Skeletal muscle tissue (tissue), 4 donors: ENCODE data around the gene RAB3IL1. TPM values are rescaled to one million over a fixed set of nuclear protein-coding genes. Genes with fewer than 3 reads are reported as not detected.
A peak's percentile ranks its signal among the peaks of the same experiment; 100 is the strongest.

Experiments
- H3K27ac ChIP-seq: one replicate; pipeline ENCODE4 v1.7.0; 2013; ENCODE audit warnings: mild to moderate bottlenecking, low read depth, low read length, inconsistent platforms
- H3K27me3 ChIP-seq, 3 donors: one replicate each; pipeline ENCODE4 v1.7.0; 2013; ENCODE audit warnings: low read length in 3 of 3; ENCODE audit not compliant: control insufficient read depth in 3 of 3, insufficient read depth in 3 of 3
- H3K36me3 ChIP-seq, 3 donors: one replicate each; pipeline ENCODE4 v1.7.0; 2013; ENCODE audit warnings: low read length in 3 of 3; ENCODE audit not compliant: control insufficient read depth in 3 of 3, insufficient read depth in 3 of 3
- H3K4me1 ChIP-seq, 3 donors: one replicate each; pipeline ENCODE4 v1.7.0; 2013; ENCODE audit warnings: low read length in 3 of 3, mild to moderate bottlenecking in 3 of 3; ENCODE audit not compliant: control insufficient read depth in 3 of 3, insufficient read depth in 3 of 3
- H3K4me3 ChIP-seq, 3 donors: one replicate each; pipeline ENCODE4 v1.7.0; 2013; ENCODE audit warnings: low read length in 3 of 3
- H3K9ac ChIP-seq, 3 donors: one replicate each; pipeline ENCODE4 v1.7.0; 2013; ENCODE audit warnings: low read length in 3 of 3, mild to moderate bottlenecking in 3 of 3, moderate library complexity in 2 of 3, low read depth in 1 of 3
- H3K9me3 ChIP-seq, 3 donors: one replicate each; pipeline ENCODE4 v1.7.0; 2013; ENCODE audit warnings: low read length in 3 of 3; ENCODE audit not compliant: control insufficient read depth in 3 of 3
- total RNA-seq: library from RNA; depleted of rRNA; stranded (reverse); fragments of >200 nt; gene quantifications from one replicate; pipeline ENCODE4 v1.2.3, GENCODE V29; 2014
- donor health status: Osteomylitis.

The RAB3IL1 gene
- total RNA-seq, 1 donor from 2014 or later = 9.4 TPM

DNA sequence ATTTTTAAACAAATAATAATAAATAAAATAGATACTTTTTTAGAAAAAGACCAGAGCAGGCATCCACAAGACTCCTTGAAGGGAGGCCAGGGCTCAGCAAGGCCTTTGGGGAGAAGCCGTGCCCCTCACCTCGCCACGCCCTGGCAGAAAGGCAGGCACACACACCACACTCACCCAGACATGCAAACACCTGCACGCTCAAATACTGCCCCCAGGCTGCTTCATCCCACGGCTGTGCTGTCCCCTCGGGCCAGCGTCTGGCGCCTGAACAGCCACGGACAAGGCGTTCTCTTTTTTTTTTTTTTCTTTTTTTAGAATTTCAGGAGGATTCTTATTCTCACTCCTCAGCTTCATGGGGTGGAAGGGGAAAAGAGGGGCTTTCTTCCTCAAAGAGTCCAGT is 27.5 kb downstream of the RAB3IL1 start:
- Histone ChIP-seq H3K36me3 (no peaks in the 10 kb centered on the region), H3K27ac (peak overlapping the region; percentile 77), H3K4me3 (peak overlapping the region; percentile 27 to 91 (median 86)), H3K9ac (peak overlapping the region in 1 of 3 donors; percentile 91), H3K27me3 (no peaks in the 10 kb centered on the region), H3K9me3 (no peaks in the 10 kb centered on the region), H3K4me1 (peaks cover 32 to 46% (median 40%) of the 10 kb centered on the region in 3 donors)

DNA sequence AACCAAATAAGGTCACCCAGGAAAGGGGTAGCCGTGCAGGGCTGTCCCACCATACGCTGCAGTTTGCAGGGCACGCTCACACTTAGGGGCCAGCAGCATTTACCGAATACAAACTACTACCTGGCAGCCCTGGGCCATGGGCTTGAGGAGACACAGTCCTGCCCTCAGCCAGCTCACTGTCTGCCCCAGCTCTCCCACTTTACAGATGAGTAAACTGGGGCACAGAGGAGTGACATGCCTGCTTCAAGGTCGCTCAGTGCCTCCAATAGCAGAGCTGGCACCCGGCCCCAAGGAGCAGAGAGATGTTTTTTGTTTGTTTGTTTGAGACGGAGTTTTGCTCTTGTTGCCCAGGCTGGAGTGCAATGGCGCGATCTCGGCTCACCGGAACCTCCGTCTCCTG is 28.8 kb downstream of the RAB3IL1 start:
- Histone ChIP-seq H3K27ac (peak overlapping the region; percentile 72), H3K9ac (peak overlapping the region in 1 of 3 donors; percentile 12), H3K27me3 (no peaks in the 10 kb centered on the region), H3K9me3 (no peaks in the 10 kb centered on the region), H3K36me3 (no peaks in the 10 kb centered on the region), H3K4me3 (no peak overlapping the region), H3K4me1 (peaks cover 32 to 49% (median 40%) of the 10 kb centered on the region in 3 donors)

DNA sequence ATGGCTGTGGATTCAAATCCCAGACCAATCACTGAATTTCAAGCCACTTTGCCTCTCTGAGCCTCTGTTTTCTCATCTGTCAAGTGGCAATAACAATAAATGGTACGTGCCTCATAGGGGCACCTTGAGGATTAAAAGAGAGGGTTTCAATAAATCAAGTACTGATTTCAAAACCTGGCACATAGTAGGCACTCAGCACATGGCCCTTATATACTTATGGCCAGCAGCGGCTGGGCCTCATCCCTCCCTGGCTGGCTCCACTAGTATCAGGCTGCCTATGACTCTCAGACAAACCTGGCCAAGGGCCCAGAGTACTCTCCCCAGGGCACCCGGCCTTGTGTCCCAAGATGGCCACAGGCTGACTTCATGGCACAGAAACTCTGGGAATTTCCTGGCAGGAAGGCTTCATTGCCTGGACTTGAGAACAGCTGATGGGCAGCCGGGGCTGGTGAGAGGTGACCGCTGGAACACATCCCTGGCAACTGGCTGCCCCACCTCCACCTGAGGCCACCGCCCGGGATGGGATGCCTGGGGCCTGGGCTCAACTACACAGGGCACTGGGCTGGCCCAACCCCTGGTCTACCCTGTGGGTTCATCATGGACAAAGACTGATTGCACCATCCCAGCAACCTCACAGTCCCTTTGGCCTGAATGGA is 29.4 kb downstream of the RAB3IL1 start:
- H3K9me3 ChIP-seq = no peaks in the 10 kb centered on the region
- H3K27ac ChIP-seq = peak overlapping the region; percentile 72
- peaks cover 32 to 50% (median 40%) of the 10 kb centered on the region in 3 donors for H3K4me1 ChIP-seq
- peak overlapping the region in 1 of 3 donors; percentile 12 for H3K9ac ChIP-seq
- H3K27me3 ChIP-seq = no peaks in the 10 kb centered on the region
- H3K4me3 ChIP-seq = no peak overlapping the region
- no peaks in the 10 kb centered on the region for H3K36me3 ChIP-seq

DNA sequence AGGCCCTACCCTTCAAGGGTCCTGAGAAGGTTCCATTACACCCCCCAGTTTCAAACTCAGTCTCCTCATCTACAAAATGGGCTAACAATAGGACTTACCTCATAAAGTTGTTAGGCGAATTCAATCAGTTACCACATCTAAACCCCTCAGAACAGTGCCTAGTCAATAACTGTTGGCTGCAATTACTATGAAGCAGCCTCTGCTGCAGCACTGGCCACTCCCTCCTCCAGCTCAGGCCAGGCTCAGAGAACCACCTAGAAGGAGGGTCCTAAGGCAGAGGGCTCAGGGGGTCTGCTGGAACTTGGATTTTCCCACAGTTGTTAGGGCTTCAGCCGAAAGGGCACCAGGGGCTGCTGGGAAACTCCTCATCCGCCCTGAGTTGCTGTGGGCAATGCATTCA is 30.7 kb downstream of the RAB3IL1 start:
- H3K9me3 ChIP-seq = no peaks in the 10 kb centered on the region
- H3K9ac ChIP-seq = no peak overlapping the region
- H3K27ac ChIP-seq = no peak overlapping the region
- H3K36me3 ChIP-seq = no peaks in the 10 kb centered on the region
- no peak overlapping the region for H3K4me3 ChIP-seq
- no peaks in the 10 kb centered on the region for H3K27me3 ChIP-seq
- peaks cover 29 to 48% (median 40%) of the 10 kb centered on the region in 3 donors for H3K4me1 ChIP-seq

DNA sequence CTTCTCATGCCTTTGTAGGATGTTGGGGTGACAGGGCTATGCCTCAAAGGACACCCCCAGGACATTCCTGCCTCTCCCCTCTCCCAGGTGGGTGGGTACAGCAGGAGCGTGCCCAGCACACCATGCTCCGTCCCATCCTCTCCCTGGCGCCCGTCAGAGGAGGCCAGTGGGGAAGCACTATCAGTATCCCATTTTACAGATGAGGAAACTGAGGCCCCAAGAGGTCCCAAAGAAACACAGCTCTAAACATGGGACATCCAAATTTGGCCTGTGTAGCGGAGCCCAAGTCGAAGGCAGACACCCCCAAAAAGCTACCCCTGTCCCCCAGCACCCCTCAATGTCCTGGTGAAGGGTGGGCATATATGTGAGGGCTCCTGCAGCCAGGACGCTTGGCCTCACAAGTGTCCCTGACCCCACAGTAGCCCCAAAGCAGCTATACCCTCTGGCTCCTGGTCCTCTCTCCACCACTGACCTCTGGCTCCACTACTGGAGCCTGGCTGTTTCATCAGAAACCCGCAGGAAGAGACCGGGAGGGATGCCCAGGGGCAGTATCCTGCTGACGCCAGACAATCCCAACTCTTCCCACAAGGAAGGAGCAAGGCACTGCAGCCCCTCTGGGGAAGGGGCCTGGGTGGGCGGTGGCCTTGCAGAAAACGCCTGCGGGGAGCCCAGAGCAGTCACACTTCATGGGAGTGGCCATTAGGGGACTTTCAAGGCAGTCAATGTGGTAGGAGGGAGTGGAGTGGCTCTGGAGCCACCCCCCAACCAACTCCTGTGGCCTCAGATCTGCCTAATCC is 31.4 kb downstream of the RAB3IL1 start:
- Histone ChIP-seq H3K27me3 (no peaks in the 10 kb centered on the region), H3K9ac (peak overlapping the region in 1 of 3 donors; percentile 40), H3K9me3 (no peaks in the 10 kb centered on the region), H3K4me1 (peaks cover 27 to 48% (median 38%) of the 10 kb centered on the region in 3 donors), H3K36me3 (no peaks in the 10 kb centered on the region), H3K27ac (no peak overlapping the region), H3K4me3 (no peak overlapping the region)

DNA sequence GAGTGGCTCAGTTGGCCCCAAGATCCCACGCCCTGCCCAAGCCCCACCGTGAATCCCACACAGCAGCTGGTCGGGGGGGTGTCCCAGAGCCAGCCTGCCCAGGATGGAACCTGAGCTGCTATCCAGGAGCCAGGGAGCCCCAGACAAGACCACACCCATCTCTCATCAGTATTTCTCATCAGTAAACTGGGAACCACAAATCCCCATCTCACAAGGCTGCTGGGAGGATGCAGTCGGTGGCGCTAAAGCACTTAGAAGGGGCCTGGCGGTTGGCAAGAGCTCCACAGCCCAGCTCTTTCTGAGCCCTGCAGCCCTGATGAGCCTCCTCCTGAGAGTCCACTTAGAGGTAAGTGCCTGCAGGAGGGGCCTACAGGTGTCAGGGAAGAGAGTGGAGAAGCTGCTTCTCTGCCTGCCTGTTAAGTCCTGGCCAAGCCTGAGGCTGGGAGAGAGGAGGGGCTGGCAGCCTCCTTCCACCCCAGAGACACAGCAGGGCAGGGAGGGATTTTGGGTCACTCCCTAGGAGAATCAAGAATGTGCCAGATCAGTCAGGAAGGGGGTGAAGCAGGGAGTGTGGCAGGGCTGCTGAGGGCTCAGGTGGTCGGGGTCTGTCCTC is 32.1 kb downstream of the RAB3IL1 start:
- no peak overlapping the region for H3K27ac ChIP-seq
- peak overlapping the region in 1 of 3 donors; percentile 40 for H3K9ac ChIP-seq
- H3K9me3 ChIP-seq = no peaks in the 10 kb centered on the region
- H3K36me3 ChIP-seq = no peaks in the 10 kb centered on the region
- no peaks in the 10 kb centered on the region for H3K27me3 ChIP-seq
- H3K4me1 ChIP-seq = peaks cover 20 to 41% (median 31%) of the 10 kb centered on the region in 3 donors
- no peak overlapping the region for H3K4me3 ChIP-seq

DNA sequence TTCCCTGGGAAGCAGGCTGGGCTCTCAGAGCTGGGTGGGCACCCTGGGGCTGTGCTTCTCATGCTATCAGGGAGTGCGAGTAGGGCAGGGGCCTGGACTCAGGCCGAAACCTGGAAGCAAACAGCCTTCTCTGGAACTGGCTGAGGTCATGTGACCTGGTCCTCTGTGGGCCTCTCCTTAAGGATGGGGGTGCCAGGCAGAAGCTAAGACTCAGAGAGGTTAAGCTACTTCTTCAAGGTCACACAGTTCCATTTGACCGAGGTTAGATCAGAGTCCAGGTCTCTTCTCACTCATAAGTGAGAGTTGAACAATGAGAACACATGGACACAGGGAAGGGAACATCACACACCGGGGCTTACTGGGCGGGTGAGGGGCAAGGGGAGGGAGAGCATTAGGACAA is 33.4 kb downstream of the RAB3IL1 start:
- Histone ChIP-seq H3K27ac (no peak overlapping the region), H3K4me1 (peaks cover 17 to 39% (median 25%) of the 10 kb centered on the region in 3 donors)

DNA sequence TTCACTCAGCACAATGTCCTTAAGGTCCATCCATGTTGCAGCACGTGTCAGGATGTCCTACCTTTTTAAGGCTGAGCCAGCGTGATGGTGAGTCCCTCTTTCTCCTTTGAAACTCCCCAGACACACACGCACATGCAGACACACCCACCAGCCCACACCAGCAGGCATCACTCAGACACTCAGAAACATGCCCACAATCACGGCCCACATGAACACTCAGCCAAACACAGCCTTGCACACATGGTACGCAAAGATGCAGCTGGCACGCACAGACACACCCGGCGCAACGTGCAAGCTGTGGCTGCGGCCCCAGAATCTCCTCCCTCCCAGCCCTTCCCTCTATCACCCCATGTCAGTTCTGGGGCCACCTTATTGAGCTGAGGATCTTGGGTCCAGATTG is 34.0 kb downstream of the RAB3IL1 start:
- Histone ChIP-seq H3K9ac (no peak overlapping the region), H3K36me3 (peaks cover 0 to 10% (median 3%) of the 10 kb centered on the region in 3 donors), H3K9me3 (no peaks in the 10 kb centered on the region), H3K4me3 (no peak overlapping the region), H3K27me3 (no peaks in the 10 kb centered on the region), H3K4me1 (peaks cover 14 to 35% (median 21%) of the 10 kb centered on the region in 3 donors), H3K27ac (no peak overlapping the region)

More for the DNA sequence above, 33.4 kb downstream of the RAB3IL1 start:
- no peaks in the 10 kb centered on the region for H3K9me3 ChIP-seq
- H3K27me3 ChIP-seq = no peaks in the 10 kb centered on the region
- H3K4me3 ChIP-seq = no peak overlapping the region
- no peak overlapping the region for H3K9ac ChIP-seq
- peaks cover 0 to 4% (median 0%) of the 10 kb centered on the region in 3 donors for H3K36me3 ChIP-seq

DNA sequence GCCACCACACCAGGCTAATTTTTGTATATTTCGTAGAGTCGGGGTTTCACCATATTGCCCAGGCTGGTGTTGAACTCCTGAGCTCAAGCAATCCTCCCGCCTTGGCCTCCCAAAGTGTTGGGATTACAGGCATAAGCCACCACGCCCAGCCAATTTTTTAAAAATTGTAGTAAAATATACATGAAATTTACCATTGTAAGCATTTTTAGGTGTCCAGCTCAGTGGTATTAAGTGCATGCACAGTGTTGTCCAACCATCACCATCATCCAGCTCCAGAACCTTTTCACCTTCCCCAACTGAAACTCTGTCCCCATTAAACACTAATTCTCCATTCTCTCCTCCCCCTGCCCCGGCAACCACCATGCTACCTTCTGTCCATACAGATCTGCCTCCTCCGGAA is 34.5 kb downstream of the RAB3IL1 start:
- Histone ChIP-seq H3K27ac (no peak overlapping the region), H3K4me1 (peaks cover 11 to 32% (median 16%) of the 10 kb centered on the region in 3 donors), H3K9me3 (no peaks in the 10 kb centered on the region), H3K36me3 (peaks cover 0 to 14% (median 4%) of the 10 kb centered on the region in 3 donors), H3K27me3 (no peaks in the 10 kb centered on the region), H3K4me3 (no peak overlapping the region), H3K9ac (no peak overlapping the region)
